ENCODE measurements around the gene ELF4. TPM values are rescaled to one million over a fixed set of nuclear protein-coding genes. Genes with fewer than 3 reads are reported as not detected.

The ELF4 gene
- total RNA-seq, 1 donor: 25.0 TPM

- Histone ChIP-seq H3K9me3 (ENCODE audit: low read depth, low read length) (no peaks in the 10 kb centered on the region), H3K79me2 (ENCODE audit: insufficient read depth, low read length) (no peaks in the 10 kb centered on the region), H4K20me1 (ENCODE audit: insufficient read depth, low read length) (no peaks in the 10 kb centered on the region), H3K4me3 (ENCODE audit: insufficient read depth, low read length) (no peak overlapping the region), H3K27me3 (ENCODE audit: insufficient read depth, low read length) (no peaks in the 10 kb centered on the region), H3K4me1 (ENCODE audit: insufficient read depth, low read length) (no peaks in the 10 kb centered on the region), H3K36me3 (ENCODE audit: insufficient read depth, low read length) (no peaks in the 10 kb centered on the region), H2AFZ (ENCODE audit: low read length) (no peak overlapping the region), H3K27ac (ENCODE audit: low read depth, low read length) (no peak overlapping the region), H3K4me2 (ENCODE audit: insufficient read depth, low read length) (no peak overlapping the region)
- no peak for DNase-seq (ENCODE audit: insufficient read length, low spot score, missing footprints)
- TF ChIP-seq CTCF (IDR thresholded peaks at IDR 0.05; ENCODE audit: extremely low read depth, low read depth, low read length): no peak
These were observed 37.3 kb upstream of the ELF4 start for GRCh38 chrX:130147631-130148030.

GRCh38 chrX:130145123-130145522, 34.8 kb upstream of the ELF4 start:
- no peak overlapping the region for H3K27ac ChIP-seq (ENCODE audit: low read depth, low read length)
- no peaks in the 10 kb centered on the region for H3K9me3 ChIP-seq (ENCODE audit: low read depth, low read length)
- no peaks in the 10 kb centered on the region for H4K20me1 ChIP-seq (ENCODE audit: insufficient read depth, low read length)
- no peak overlapping the region for H3K4me3 ChIP-seq (ENCODE audit: insufficient read depth, low read length)
- no peak overlapping the region for H3K4me2 ChIP-seq (ENCODE audit: insufficient read depth, low read length)
- no peak for DNase-seq (ENCODE audit: insufficient read length, low spot score, missing footprints)
- no peaks in the 10 kb centered on the region for H3K36me3 ChIP-seq (ENCODE audit: insufficient read depth, low read length)
- H2AFZ ChIP-seq (ENCODE audit: low read length): no peak overlapping the region
- H3K27me3 ChIP-seq (ENCODE audit: insufficient read depth, low read length): no peaks in the 10 kb centered on the region
- TF ChIP-seq CTCF (IDR thresholded peaks at IDR 0.05; ENCODE audit: extremely low read depth, low read depth, low read length): no peak
- H3K79me2 ChIP-seq (ENCODE audit: insufficient read depth, low read length): no peaks in the 10 kb centered on the region
- H3K4me1 ChIP-seq (ENCODE audit: insufficient read depth, low read length): no peaks in the 10 kb centered on the region

- H3K4me2 ChIP-seq (ENCODE audit: insufficient read depth, low read length): no peak overlapping the region
- H3K4me3 ChIP-seq (ENCODE audit: insufficient read depth, low read length): no peak overlapping the region
- no peak overlapping the region for H3K27ac ChIP-seq (ENCODE audit: low read depth, low read length)
- no peak overlapping the region for H2AFZ ChIP-seq (ENCODE audit: low read length)
- H4K20me1 ChIP-seq (ENCODE audit: insufficient read depth, low read length): no peaks in the 10 kb centered on the region
- no peaks in the 10 kb centered on the region for H3K79me2 ChIP-seq (ENCODE audit: insufficient read depth, low read length)
- H3K36me3 ChIP-seq (ENCODE audit: insufficient read depth, low read length): no peaks in the 10 kb centered on the region
- no peaks in the 10 kb centered on the region for H3K27me3 ChIP-seq (ENCODE audit: insufficient read depth, low read length)
- no peaks in the 10 kb centered on the region for H3K4me1 ChIP-seq (ENCODE audit: insufficient read depth, low read length)
- H3K9me3 ChIP-seq (ENCODE audit: low read depth, low read length): no peaks in the 10 kb centered on the region
- no peak for DNase-seq (ENCODE audit: insufficient read length, low spot score, missing footprints)
- no peak for TF ChIP-seq CTCF (IDR thresholded peaks at IDR 0.05; ENCODE audit: extremely low read depth, low read depth, low read length)
These were observed 34.2 kb upstream of the ELF4 start for GRCh38 chrX:130144509-130144908.

- peaks cover 17% of the 10 kb centered on the region for H3K36me3 ChIP-seq (ENCODE audit: insufficient read depth, low read length)
- no peak for DNase-seq (ENCODE audit: insufficient read length, low spot score, missing footprints)
- H3K4me3 ChIP-seq (ENCODE audit: insufficient read depth, low read length): no peak overlapping the region
- no peak overlapping the region for H3K27ac ChIP-seq (ENCODE audit: low read depth, low read length)
- H3K4me1 ChIP-seq (ENCODE audit: insufficient read depth, low read length): no peaks in the 10 kb centered on the region
- no peaks in the 10 kb centered on the region for H4K20me1 ChIP-seq (ENCODE audit: insufficient read depth, low read length)
- H3K4me2 ChIP-seq (ENCODE audit: insufficient read depth, low read length): no peak overlapping the region
- H3K9me3 ChIP-seq (ENCODE audit: low read depth, low read length): no peaks in the 10 kb centered on the region
- no peak for TF ChIP-seq CTCF (IDR thresholded peaks at IDR 0.05; ENCODE audit: extremely low read depth, low read depth, low read length)
- no peaks in the 10 kb centered on the region for H3K79me2 ChIP-seq (ENCODE audit: insufficient read depth, low read length)
- no peaks in the 10 kb centered on the region for H3K27me3 ChIP-seq (ENCODE audit: insufficient read depth, low read length)
- H2AFZ ChIP-seq (ENCODE audit: low read length): no peak overlapping the region
These were observed 29.3 kb upstream of the ELF4 start for GRCh38 chrX:130139474-130140201.
